Hepatocyte (in vitro differentiated cells): ENCODE results near the gene TULP4.

Experiments used
- EZH2 ChIP-seq: fragments of 200-600 bp; sonication (generic); IDR thresholded peaks from 2 replicates; pipeline ENCODE4 v1.6.1; 2016; ENCODE audit warnings: antibody characterized with exemption, mild to moderate bottlenecking, borderline replicate concordance
- EZH2phosphoT487 ChIP-seq: fragments of 200-600 bp; sonication (generic); IDR thresholded peaks from one replicate; pipeline ENCODE4 v1.6.1; 2018; ENCODE audit warnings: antibody characterized with exemption, mild to moderate bottlenecking, low read depth, moderate library complexity; ENCODE audit not compliant: unreplicated experiment, severe bottlenecking
- TF ChIP-seq, protein P1 (sequence below): fragments of 200-600 bp; sonication (generic); IDR thresholded peaks from 2 replicates; pipeline ENCODE4 v1.5.1; 2016; ENCODE audit warnings: antibody characterized with exemption, mild to moderate bottlenecking; ENCODE audit not compliant: poor library complexity

DNA sequence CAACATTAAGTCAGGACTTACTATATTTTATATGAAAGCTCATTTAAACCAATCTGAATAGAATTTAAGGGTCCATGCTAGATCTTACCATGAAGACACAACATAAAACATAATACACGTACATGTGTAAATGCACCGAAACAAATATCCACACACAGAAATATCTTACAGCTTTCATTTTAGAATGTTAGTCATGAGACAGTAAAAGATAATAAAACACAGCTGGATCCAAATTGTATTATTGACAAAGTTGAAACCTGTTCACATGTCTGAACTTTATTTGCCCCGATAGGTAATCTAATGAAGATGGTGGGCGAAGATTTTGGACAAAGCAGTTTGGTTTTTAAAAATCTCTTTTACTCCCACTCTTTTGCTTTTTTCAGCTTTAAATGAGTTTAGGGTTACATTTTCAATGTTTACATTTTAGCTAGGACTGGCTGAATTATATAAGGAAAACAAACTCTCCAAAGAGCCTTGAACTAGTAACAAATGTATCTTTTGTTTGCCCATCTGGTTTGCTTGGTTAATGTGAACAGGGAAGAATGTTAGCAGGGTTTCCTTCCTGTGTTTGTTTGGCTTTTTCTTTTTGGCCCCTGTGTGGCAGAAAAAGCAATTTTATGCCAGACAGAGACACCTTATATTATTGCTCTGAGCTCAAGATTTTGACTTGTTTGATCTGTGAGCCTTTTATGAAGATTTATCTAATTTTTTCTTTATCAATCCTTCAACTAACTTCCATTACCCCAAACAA, 242.5 kb downstream of the TULP4 start:
- TF ChIP-seq, protein P1, sequence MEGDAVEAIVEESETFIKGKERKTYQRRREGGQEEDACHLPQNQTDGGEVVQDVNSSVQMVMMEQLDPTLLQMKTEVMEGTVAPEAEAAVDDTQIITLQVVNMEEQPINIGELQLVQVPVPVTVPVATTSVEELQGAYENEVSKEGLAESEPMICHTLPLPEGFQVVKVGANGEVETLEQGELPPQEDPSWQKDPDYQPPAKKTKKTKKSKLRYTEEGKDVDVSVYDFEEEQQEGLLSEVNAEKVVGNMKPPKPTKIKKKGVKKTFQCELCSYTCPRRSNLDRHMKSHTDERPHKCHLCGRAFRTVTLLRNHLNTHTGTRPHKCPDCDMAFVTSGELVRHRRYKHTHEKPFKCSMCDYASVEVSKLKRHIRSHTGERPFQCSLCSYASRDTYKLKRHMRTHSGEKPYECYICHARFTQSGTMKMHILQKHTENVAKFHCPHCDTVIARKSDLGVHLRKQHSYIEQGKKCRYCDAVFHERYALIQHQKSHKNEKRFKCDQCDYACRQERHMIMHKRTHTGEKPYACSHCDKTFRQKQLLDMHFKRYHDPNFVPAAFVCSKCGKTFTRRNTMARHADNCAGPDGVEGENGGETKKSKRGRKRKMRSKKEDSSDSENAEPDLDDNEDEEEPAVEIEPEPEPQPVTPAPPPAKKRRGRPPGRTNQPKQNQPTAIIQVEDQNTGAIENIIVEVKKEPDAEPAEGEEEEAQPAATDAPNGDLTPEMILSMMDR, result no peak
- TF ChIP-seq EZH2phosphoT487, result no peak
- TF ChIP-seq EZH2, result no peak
